ENCODE measurements around the gene STXBP6.

STXBP6 gene

DNA sequence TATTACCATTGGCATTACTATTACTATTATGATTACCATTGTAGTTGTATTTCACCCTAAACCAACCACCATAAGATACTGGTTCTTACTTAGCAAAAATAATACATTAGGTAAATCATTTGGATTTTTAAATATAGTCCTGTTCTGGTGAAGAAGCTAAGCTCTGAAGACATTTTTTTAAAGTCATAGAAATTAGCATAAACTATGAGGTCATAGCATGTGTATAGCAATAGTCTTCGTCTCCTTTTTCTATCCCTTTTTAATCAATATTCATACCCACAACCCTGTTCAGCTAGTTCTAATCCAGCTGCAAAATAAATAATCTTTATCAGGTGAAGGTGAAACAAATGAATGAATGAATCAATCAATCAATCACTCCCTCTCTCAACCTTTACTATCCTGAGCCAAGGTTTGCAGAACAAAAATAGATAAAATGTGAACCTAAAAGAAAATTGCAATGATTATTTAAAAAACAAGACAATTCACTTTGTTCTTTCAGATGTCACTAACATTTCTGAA, 134.5 kb downstream of the STXBP6 start:
- no peak for DNase-seq (ENCODE audit: low read depth)

DNA sequence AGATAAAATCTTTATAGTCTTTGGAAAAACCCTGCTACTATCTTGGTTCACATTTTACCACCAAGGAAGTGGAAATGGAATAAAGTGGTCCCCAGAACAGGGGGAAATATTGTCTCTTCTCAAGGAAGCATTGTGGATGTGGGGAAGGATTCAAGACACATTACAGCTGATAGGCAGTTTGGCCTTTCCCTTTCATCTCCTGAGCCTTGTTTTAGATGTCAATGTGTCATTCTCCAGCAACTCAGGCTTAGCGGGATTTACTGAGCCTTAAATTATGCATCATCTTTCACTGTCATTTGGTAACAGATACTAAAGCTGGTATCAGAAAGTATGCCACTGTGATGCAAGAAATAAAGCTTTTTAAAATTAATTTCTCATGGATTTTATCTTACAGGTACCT, 136.2 kb downstream of the STXBP6 start:
- DNase-seq (ENCODE audit: low read depth) = no peak

DNA sequence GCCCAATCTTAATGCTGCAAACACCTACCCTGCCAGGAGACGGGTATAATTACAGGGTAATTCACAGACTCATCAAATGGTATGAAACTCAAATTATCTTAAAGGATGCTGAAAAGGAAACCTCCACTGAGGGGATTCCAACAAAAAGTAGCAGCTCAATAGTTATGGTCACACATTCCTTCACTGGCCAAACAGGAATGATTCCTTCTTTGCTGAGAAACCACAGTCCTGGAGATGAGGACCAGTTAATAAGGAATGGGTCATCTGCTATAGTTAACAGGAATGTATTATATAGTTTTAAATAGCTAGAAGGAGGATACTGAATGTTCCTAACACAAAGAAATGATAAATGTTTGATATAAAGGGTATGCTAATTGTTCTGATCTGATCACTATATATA, 136.9 kb downstream of the STXBP6 start:
- DNase-seq (ENCODE audit: low read depth) = no peak

DNA sequence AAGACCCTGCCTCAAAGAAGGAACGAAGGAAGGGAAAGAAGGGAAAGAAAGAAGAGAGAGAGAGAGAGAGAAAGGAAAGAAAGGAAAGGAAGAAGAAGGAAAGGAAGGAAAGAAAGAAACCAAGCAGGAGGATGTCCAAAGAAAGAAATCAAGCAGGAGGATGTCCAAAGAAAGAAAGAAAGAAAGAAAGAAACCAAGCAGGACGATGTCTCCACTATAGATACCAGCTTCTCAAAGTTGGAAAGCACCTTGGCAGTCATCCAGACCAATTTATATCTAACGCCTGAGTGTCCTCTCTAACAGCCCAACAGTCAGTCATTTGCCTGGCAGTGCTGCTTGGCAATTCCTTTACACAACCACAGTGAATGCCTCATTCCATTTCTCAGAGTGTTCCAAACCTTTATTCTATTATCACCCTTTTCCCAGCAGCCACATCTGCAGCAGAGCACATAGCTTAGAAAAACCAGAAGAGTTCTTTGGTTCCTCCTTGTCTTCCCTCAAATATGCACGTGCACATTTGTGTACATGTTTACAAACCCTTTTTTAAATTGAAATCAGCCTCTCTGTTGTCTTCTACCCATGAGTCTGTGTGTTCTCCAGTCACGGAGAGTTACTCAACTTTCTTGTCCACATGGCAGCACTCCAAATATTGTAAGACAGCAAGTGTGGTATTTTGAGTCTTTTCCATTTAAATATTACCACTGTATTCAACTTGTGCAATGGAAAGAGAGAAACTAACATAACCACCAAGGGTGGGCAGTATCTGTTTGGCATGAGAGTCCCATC, 138.4 kb downstream of the STXBP6 start:
- no peak for DNase-seq (ENCODE audit: low read depth)

DNA sequence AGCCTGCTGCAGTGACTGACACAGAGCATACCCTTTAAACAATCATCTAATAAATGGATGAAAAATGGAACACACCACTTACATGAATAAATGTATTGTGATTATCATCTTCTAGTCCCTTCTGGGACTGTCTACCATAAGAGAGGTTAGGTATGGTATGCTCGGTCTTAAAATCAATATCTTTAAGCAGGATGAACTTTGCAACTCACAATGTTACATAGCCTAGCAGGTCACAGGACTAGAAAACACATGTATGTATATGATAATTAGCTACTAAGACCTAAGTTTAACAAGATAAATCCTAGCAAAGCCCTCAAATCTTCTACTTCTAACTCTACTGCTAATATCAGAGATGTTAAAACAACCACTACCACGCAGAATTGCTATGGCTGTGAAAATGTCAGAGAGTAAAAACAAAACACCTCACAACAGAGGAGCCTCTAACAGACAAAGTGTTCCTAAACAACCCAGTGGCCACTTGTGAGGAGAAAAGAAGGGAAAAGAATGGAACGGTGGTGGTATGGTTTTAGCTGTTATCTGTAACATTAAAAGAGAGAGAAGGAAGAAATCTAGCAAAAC, 139.4 kb downstream of the STXBP6 start:
- DNase-seq (ENCODE audit: low read depth) = no peak

DNA sequence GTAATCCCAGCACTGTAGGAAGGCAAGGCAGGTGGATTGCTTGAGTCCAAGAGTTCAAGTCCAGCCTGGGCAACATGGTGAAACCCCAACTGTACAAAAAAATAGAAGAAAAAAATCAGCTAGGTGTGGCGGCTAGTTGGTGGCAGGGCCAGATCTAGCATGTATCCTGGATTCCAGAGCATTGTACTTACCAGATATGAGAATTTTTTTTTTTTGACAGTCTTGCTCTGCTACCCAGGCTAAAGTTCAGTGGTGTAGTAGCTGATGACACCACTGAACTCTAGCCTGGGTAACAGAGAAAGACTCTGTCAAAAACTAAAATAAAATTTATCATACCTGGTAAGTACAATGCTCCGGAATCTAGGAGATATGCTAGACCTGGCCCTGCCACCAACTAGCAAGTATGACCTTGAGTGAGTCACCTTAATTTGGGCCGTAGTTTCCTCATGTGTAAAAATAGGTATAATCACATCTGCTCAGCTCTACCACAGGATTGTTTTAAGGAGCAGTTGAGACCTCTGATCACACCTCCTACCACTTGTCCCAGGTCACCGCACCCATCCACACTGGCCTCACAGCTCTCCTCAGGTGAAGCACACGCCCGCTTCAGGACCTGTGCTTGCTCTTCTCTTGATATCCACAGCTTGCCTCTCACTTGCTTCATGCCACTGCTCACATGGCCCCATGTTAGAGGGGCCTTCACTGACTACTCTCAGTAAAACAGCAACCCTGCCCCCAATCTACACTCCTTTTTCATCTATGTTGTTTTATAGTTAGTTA, 140.2 kb downstream of the STXBP6 start:
- no peak for DNase-seq (ENCODE audit: low read depth)

DNA sequence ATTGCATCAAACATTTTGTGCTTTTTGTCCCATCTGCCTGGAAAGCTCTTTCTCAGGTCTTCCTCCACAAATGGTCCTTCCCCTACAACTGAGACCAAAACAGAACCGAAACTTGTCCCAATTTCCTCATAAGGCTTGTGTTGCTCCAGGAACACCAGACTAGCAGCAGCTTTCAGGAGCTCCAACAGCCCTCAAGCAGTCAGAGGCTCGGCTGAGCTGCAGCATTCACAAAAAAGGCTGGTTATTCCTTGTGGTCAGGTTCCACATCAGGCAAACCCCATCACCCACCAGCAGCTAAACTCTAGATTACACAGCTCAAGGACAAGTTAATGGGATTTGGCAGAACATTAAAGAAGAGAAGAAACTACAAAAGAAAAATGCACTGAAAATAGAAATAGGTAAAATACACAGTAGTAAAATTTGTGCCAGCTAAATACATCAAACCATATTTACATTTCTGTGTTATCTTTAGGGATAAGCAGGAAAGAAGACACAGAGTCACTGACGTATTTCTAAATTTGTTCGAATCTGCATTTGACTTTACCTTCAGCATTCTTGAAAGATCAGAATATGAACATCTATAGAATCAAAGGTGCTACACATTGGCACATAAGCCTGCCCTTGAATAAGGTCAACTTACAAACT, 141.2 kb downstream of the STXBP6 start:
- no peak for DNase-seq (ENCODE audit: low read depth)

DNA sequence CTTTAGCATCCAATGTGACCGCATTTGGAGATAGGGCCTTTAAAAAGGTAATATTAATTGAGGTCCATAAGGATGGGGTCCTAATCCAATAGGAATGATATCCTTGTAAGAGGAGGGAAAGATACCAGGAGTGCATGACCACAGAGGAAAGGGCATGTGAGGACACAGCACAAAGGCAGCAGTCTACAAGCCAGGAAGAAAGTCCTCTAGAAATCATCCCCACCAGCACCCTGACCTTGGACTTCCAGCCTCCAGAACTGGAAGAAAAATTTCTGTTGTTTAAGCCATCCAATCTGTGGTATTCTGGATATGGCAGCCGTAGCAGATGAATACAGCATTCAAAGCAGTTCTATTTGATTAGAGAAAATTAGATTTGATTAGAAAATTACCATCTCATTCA, 145.4 kb downstream of the STXBP6 start:
- DNase-seq (ENCODE audit: low read depth) = no peak

DNA sequence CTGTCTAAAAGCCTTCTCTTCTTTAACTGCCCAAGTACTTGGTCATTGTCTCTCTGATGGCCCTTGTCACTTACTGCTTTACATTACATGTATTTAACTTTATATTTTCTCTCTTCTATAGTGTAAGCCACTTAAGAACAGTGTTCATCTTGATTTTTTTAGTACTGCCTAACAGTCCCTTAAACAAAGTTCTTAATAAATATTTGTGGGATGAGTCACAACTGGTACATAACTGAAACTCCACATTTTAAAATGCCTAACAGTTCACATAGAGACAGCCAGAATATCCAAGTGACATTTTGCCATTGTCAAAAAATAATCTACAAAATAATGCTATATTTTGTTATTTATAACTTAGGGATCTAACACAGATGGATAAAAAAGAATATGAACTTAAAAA, 146.6 kb downstream of the STXBP6 start:
- DNase-seq (ENCODE audit: low read depth) = no peak

DNA sequence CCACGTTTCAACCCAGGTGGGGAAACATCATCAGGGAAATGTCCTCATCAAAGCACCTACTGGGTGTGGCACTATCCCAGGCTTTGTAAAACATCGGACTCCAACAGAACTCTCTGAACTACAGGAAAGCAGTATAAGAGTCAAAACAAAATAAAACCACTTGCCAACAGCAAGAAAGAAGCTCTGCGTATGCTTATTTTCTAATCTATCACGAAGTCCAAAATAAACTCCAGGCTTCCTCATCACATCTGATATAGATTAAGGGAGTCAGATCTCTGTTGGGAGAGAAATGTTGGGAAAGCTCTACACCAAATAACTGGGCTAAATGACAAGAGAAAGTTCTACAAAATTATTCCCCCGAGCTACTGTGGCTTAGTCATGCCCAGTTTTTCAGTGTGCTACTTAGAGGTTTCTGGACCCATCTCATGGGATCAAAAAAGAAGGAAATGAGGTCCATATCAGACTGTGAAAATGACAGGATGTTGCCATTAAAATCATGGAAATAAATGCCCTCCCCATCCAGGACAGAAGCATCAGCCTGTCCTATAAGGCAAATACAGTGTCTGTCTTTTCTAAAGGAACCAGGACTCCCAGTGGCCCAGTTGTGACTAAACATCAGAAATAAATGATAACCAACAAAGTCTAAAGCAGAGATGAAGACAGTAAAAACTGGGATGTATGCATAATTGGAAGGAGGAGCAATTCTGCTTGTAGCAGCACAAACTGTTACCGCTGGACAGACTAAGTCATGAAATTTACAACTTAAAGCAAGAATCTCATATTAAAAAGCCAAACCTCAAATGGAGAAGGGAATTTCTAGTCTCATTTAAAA, 149.5 kb downstream of the STXBP6 start:
- no peak for DNase-seq (ENCODE audit: low read depth)

DNA sequence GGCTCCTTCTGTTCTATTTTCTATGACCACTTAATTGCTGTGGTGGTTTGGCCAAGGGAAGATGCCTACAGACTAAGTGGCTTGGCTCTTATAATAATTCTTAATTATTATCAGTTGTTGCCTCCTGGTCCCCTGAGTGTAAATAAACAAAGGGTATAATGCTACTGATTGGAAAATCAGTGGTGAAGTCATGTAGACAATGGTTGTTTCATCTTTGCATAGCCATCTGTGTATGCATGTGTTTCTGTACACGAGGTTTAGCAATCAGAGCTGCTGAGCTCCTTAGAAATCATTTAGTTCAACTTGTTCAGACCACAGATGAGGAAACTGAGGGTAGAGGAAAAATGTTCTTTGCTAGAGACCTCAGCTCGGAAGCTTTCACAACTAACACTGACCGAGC, 152.2 kb downstream of the STXBP6 start:
- DNase-seq (ENCODE audit: low read depth) = no peak

DNA sequence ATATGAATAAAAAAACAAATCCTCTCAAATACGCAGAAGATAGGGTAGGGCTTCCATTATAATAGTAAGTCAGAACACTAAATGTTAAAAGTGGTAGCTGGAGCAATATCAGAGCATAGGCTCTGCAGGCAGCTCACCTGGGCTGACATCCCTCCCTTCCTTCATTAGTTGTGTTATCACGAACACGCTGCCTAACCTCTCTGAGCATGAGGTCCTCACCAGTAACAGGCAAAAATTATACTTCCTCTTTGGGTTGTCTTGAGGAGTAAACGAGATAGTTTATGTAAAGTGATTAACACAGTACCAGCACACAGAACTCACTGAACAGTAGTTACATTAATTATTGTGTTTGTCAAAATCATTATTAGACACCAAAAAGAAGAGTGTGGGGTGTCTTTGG, 154.3 kb downstream of the STXBP6 start:
- no peak for DNase-seq (ENCODE audit: low read depth)

DNA sequence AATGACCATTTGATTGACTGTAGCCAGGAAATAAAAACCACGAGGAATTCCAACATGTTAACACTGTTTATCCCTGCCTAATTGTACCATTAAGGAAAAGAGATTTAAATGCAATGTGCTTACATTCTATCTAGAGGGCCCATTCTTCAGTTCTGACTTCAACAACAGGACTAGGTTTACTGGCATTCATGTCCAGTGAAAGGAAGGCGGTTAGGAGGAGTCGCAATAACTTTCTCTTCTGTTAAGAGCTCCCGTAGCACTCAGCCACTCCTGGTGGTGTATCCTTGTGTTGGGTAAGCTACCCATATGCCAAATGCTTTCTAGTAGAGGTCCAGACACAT, 154.7 kb downstream of the STXBP6 start:
- no peak for DNase-seq (ENCODE audit: low read depth)

DNA sequence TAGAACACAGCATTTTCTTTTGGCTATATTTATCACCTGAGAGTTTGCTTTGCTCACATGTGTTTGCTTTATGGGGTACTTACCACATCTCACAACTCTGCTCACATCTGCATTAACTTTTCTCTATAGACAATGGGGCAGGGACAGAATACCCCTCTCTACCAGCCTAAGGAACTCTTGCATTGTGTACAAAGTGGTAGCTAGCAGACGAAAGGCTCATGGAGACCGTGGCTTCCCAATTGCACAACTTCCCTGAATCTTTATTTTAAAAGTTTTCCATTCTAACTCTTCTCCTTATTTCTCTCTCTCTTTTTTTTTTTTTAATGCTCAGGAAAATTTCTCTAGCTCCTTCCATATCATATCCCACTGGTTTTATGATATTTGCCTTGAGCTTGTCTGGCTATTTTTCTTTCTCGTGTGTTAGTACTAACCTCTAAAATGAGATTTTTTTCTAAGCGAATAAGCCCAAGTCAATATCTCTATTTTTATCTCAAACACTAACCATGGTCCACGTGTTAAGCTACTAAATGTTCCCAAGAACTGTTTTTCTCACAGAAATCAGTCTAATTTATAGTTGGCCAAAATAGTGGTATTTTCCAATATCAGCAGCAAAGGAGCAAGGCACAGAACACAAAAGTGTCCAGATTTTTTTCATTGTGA, 155.2 kb downstream of the STXBP6 start:
- DNase-seq (ENCODE audit: low read depth) = no peak

DNA sequence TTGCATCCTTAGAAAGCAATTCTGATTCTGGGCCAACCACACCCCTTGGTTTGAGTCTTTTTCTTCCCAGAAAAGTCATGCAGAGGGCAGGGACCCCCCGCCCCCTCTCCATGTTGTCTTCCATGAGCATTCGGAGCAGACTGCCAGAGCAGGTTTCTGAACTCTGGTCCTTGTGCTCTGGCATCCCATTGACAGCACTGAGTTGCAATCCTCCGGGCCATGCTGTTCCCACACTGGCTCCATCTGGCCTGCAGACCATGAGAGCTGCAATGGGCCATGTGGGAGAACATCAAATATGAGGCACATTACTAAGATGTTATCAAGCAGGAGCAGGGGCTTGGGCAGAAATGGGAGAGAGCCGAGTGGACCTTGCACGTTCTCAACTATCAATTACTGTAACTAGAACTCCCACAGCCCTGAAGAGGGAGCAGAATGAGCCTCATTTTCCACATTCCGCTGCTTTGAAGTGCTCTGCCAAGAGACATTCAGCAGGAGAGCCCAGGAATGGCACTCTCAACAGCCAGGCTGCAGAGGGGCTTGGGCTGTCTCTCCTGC, 157.4 kb downstream of the STXBP6 start:
- no peak for DNase-seq (ENCODE audit: low read depth)

DNA sequence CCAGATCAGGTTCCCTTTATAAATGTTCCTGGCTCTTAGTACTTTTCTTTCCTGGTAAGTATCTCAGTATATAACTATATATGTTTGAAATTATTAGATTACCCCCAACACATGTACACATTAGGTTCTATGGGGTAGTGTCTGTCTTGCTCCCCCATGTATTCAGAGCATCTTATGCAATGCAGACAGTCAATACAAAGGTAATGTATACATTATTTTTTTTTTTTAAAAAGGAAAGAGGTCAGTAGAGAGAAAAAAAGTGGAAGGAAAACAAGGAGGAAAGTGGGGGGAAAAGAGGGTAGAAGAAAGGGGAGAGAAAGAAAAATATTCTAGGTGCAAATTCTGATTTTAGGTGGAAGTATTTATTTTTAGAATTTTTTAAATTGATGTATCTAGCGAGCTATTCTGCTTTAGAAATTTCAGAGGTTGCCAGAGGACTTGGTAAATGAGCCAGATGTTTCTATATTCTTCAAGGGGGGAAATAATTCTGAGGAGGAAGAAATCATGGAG, 157.9 kb downstream of the STXBP6 start:
- DNase-seq (ENCODE audit: low read depth) = no peak

DNA sequence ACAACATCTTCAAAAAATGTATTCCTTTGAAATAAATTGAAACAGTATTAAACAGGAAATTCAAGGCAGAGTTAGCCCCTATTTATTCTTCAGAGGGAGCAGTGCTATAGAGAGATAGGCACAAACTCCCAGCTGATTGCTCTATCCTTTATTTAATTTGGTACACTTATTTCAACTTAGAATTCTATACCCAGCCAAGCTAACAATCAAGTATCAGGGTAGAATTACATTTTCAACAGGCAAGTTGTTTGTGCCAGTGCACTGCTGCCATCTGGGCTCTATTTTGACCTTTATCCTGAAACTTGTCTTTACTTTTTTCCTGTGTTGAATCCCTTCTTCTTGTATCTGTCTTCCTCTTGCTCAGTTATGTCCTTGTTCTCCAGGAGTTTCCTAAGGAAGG, 159.2 kb downstream of the STXBP6 start:
- no peak for DNase-seq (ENCODE audit: low read depth)

DNA sequence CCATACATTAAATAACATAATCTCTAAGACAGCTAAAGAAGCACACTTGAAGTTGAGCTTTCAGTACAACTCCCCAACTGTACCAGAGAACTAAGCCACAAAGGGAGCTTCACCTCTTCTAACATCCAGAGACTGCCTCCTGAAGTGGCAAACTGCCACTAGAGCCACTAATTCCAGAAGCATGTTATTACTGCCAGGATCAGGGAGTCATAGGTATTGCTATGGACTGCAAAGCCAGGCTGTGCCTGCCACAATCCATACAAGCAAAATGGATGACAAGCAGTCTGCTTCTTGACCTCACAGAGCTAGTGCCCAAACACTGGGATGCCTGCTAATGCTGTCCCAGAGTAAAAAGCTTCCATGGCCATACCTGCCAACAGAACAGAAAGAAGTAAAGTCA, 160.1 kb downstream of the STXBP6 start:
- DNase-seq (ENCODE audit: low read depth) = no peak

DNA sequence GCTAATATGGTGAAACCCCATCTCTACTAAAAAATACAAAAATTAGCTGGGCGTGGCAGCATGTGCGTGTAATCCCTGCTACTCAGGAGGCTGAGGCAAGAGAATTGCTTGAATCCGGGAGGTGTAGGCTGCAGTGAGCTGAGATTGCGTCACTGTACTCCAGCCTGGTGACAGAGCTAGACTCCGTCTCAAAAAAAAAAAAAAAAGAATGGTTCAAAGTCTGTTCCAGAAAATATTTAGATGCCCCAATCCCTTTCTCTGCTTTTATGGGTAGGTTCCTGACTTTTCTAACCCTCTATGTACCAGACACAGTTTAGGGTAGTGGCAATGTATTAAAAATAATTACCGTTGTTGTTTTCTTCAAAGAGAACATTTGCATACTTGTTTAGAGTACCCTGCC, 161.4 kb downstream of the STXBP6 start:
- no peak for DNase-seq (ENCODE audit: low read depth)

DNA sequence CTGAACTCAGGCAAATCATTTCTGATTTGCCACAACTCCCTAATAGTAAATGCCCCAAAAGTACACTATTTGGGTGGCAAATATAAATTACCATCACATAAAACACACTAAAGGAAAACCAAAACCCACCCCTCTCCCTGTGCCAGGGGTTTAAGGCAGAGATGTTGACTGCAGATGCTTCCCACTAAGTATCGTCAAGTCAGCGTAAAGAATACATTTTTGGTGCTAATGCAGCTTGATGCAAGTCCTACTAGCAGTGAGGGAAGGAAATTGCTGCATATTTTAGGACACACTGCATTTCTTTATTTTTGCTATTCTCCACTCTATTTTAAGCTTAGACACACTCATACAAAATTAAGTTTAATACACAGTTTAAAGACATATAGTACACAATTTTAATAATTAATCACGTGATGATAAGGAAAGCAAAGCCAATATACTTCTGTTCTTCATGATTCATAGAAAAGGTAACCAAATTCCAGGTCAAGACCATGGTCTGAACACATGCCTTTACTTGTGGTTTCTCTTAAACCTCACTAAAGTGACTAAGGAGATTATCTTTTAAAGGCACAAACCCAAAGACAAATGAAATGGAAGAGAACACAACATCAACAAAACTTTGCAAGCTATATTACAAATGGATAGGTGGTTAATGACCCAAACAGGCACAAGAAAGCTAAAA, 162.2 kb downstream of the STXBP6 start:
- DNase-seq (ENCODE audit: low read depth) = no peak
